Mesodermal cell (in vitro differentiated cells): ENCODE measurements around the gene ZNF330. TPM values are rescaled to one million over a fixed set of nuclear protein-coding genes. Genes with fewer than 3 reads are reported as not detected.
"Not testable (repeated sequence)": the region's sequence is repeated elsewhere in the genome, so short reads cannot be mapped to it uniquely, and the experiment has no call there.

Experiments
- H3K27ac ChIP-seq: 2 replicates; pipeline ENCODE4 v1.7.0; 2013; ENCODE audit warnings: mild to moderate bottlenecking, low read depth, low read length, moderate library complexity; ENCODE audit not compliant: severe bottlenecking
- H3K36me3 ChIP-seq: 2 replicates; pipeline ENCODE4 v1.7.1; 2013; ENCODE audit warnings: mild to moderate bottlenecking, low read length, moderate library complexity; ENCODE audit not compliant: control insufficient read depth, insufficient read depth
- H3K4me1 ChIP-seq: one replicate; pipeline ENCODE4 v1.7.1; 2013; ENCODE audit warnings: mild to moderate bottlenecking, low read length; ENCODE audit not compliant: insufficient read depth, control insufficient read depth, poor library complexity, severe bottlenecking
- H3K4me3 ChIP-seq: 2 replicates; pipeline ENCODE4 v1.7.0; 2013; ENCODE audit warnings: low read length, control low read depth, mild to moderate bottlenecking; ENCODE audit not compliant: insufficient read depth, poor library complexity, severe bottlenecking; ENCODE audit errors: extremely low read depth
- H3K9me3 ChIP-seq: 2 replicates; pipeline ENCODE4 v1.7.1; 2013; ENCODE audit warnings: mild to moderate bottlenecking, low read length, moderate library complexity; ENCODE audit not compliant: control insufficient read depth
- WGBS, 2 experiments: methylation state at CpG; one replicate each; pipeline ENCODE4 v1.1.5; 2013; ENCODE audit warnings: missing lambda C conversion rate in 2 of 2; ENCODE audit not compliant: insufficient coverage in 2 of 2; 5-methylcytosine and 5-hydroxymethylcytosine counted together
- polyA plus RNA-seq, 2 experiments: library from polyadenylated mRNA; stranded (reverse); fragments of 50-300 nt; gene quantifications; one replicate each; pipeline ENCODE4 v1.2.3, GENCODE V29; 2013

ZNF330 gene
- polyA plus RNA-seq (2013, experiment 1 of 2): 31.1 TPM
- 35.8 TPM for polyA plus RNA-seq (2013, experiment 2 of 2)

DNA sequence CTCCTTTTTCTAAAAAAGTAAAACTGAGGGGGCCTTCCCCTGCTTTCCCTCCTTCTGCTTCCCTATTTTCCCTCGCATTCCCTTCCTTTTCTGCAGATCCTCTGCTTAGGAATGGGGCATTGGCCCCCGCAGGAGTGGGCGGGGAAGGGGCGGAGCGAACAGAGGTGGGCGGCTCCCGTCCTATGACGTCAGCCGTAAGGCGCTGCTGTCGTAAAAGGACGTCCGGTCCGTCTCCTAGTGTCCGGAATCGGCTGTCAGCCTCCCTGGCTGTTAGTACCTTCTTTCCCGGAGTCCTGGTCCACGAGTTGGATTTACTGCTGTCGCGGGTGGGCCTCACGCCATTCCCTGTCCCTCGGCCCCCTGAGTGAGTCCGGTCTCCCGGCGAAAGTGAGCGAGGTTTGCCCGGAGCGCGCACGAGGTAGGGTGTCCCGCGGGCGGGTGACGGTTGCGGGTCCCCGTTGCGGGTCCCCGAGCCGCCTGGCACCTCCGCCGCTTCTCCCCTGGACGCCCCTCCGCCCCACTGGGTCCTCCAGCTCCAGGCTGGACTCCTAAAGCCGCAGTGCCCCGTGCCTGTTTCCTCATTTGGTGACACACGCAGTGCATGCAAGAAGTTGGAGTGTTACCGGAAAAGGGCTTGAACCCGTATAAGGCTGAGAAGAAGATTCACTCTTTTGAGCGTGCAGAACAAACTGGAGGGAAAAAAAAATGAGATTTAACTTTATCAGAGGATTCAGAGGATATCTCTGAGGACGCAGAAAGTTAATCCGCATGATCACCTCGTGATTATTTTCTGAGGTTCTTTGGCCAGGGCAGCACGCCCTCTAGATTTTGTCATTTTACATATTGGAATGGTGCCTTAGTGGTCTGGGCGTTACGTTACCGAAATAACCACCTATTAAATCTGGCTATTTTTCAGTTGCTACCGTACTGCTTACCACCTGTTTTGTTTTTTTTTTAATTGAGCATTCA lies at the start of gene ZNF330:
ZNF330 (plus strand) TSS at position 205 of the 969 bp plus-strand sequence. CDS start 1,477 bp downstream, outside the sequence.
- Histone ChIP-seq H3K27ac (peak within 1 kb of the TSS; percentile 71), H3K9me3 (no peaks in the 10 kb centered on the region), H3K4me3 (peak within 1 kb of the TSS; percentile 82), H3K36me3 (peaks cover 15% of the 10 kb centered on the region), H3K4me1 (peaks cover 2% of the 10 kb centered on the region)
- 0% methylated on average over 47 to 53 of the region's 57 CpGs for WGBS, 2 experiments

- H3K4me1 ChIP-seq: no peaks in the 10 kb centered on the region
- no peak overlapping the region for H3K27ac ChIP-seq
- no peak overlapping the region for H3K4me3 ChIP-seq
- no peaks in the 10 kb centered on the region for H3K9me3 ChIP-seq
- 73 to 100% methylated on average over 1 of the region's 1 CpG for WGBS, 2 experiments
- no peaks in the 10 kb centered on the region for H3K36me3 ChIP-seq
These were observed 46.2 kb upstream of the ZNF330 start for GRCh38 chr4:141174457-141174856.

- Histone ChIP-seq H3K4me1 (no peaks in the 10 kb centered on the region), H3K36me3 (no peaks in the 10 kb centered on the region), H3K4me3 (no peak overlapping the region), H3K27ac (no peak overlapping the region), H3K9me3 (no peaks in the 10 kb centered on the region)
- no CpG with 5 or more reads among the region's 1 CpG for WGBS, 2 experiments
These were observed 43.5 kb upstream of the ZNF330 start for GRCh38 chr4:141177171-141177570.

DNA sequence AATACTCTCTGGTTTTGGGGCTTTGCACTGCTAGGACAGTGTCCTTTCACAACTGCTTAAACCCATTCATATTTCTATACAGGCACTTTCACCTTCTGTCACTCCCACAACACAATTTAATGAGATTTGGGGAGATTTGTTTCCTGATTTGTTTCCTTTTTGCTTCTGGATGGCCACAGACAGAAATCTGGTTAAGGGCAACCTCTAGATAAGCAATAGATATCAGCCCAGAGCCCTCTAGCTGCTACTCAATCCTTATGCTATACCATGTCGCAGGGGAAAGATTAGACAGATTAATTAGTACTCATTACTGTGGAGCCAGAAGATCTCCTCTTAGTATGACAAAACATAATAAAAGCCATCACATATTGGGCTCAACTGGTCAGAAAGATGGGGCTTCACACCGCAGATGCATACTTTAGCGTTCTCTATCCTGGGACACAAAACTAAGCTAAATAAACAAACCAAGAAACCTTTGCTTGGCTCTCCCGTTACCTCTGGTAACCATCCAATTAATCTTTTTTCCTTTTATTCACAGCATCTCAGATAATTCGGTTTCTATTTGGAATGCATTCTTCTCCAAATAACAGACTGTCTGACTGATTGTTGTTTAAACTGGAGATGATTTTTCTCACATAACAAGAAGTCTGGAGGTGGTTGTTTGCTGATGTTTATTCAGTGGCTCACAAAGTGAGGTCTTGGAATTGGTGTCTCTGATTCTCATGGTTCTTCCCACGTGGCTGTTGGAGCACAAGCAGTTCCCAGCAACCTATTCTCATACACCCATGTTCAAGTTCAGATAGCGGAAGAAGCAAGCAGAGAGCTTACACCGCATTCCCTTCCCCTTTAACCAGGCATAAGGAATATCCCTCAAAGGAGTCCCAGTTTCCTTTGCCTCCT lies 41.0 kb upstream of the ZNF330 start:
- Histone ChIP-seq H3K27ac (no peak overlapping the region), H3K4me1 (no peaks in the 10 kb centered on the region), H3K9me3 (no peaks in the 10 kb centered on the region), H3K36me3 (no peaks in the 10 kb centered on the region), H3K4me3 (no peak overlapping the region)
- WGBS, 2 experiments: 78 to 81% methylated on average over 4 of the region's 8 CpGs

- Histone ChIP-seq H3K4me3 (no peak overlapping the region), H3K9me3 (no peaks in the 10 kb centered on the region), H3K36me3 (no peaks in the 10 kb centered on the region), H3K27ac (no peak overlapping the region), H3K4me1 (no peaks in the 10 kb centered on the region)
- 100% methylated on average over 1 of the region's 2 CpGs; no CpG with 5 or more reads in 1 of the 2 experiments for WGBS, 2 experiments
These were observed 39.5 kb upstream of the ZNF330 start for GRCh38 chr4:141180991-141181761.

- not testable (repeated sequence) for H3K4me3 ChIP-seq, H3K4me1 ChIP-seq, H3K36me3 ChIP-seq, H3K9me3 ChIP-seq, H3K27ac ChIP-seq
- WGBS, 2 experiments: 80% methylated on average over 1 of the region's 2 CpGs; no CpG with 5 or more reads in 1 of the 2 experiments
These were observed 37.2 kb upstream of the ZNF330 start for GRCh38 chr4:141183491-141183890.

DNA sequence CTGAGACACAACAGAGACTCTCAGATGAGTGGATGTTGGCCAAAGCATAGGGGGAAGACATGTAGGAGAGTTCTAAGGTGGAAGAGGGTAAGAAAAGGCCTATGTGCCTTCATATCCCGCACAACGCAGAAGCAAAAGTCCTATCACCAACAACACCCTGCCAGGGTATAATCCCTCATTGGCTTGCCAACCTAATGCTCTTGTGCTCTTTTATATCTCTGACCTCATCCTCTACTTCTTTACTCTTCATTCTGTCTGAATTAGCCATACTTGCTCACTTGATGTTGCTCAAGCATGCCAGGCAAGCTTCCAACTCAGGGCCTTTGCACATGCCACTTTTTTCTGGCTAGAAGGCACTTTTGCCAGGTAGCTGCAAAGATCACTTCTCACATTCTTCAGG lies 28.1 kb upstream of the ZNF330 start:
- Histone ChIP-seq H3K4me3 (no peak overlapping the region), H3K27ac (no peak overlapping the region), H3K9me3 (no peaks in the 10 kb centered on the region), H3K4me1 (no peaks in the 10 kb centered on the region), H3K36me3 (no peaks in the 10 kb centered on the region)
- 90 to 100% methylated on average over 1 to 2 of the region's 2 CpGs for WGBS, 2 experiments

DNA sequence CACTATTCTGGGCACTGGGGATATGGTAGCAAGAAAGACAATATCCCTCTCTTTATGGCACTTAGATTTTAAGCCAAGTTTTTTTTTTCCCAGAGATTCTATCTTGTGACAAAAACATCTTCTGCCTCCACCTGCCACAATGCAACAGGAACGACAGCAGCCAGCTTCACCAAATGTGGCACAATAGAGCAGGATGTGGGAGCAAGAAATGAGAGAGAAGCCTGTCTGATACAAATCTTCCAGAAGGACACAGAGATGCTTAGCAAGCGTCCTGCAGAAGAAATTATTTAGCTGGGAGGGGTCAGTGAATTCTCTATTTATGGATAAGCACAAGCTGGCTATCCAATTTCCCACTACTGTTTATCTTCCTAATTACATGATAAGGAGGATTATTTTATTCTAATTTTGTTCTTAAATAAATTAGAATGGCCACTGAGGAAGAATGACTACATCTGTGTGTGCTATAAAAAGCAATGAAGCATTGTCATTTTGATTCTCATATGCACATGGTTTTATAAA lies 27.1 kb upstream of the ZNF330 start:
- H3K9me3 ChIP-seq: no peaks in the 10 kb centered on the region
- H3K36me3 ChIP-seq: no peaks in the 10 kb centered on the region
- H3K4me3 ChIP-seq: no peak overlapping the region
- WGBS, 2 experiments: 88% methylated on average over 1 of the region's 2 CpGs; no CpG with 5 or more reads in 1 of the 2 experiments
- H3K27ac ChIP-seq: no peak overlapping the region
- no peaks in the 10 kb centered on the region for H3K4me1 ChIP-seq

DNA sequence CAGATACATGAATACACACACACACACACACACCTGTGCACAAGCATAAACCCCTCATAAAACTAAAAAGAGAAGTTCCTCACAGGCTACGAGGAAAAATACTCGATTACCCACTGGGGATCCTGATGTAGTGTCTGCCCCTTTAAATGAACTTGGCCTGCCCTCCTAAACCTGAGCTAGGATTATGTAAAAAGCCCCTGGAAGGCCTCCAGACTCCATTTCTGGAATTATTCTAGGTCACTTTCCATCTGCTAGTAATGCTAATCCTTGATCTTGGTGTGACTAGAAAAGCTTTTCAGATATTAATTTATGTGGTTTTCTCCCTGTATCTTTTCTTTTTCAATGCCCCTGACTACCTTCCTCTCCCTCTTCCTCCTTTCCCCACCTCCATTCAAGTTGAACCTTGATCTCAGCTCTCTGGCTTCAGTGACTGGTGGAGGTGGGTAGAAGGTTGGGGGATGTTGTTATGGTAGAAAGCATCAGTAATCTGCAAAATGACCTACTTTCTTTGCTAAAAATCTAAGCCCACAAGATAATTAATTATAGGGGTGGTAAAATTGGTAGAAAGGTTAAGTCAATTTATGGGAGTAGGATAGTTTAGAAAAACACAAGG lies 25.5 kb upstream of the ZNF330 start:
- H3K4me3 ChIP-seq: no peak overlapping the region
- H3K4me1 ChIP-seq: no peaks in the 10 kb centered on the region
- no peaks in the 10 kb centered on the region for H3K36me3 ChIP-seq
- H3K9me3 ChIP-seq: no peaks in the 10 kb centered on the region
- WGBS, 2 experiments: 49 to 80% methylated on average over 1 to 2 of the region's 2 CpGs
- H3K27ac ChIP-seq: no peak overlapping the region
